HG02623 (cell line): ENCODE results near the gene CCDC183.
A peak's percentile ranks its signal among the peaks of the same experiment; 100 is the strongest.
"Not testable (repeated sequence)": the region's sequence is repeated elsewhere in the genome, so short reads cannot be mapped to it uniquely, and the experiment has no call there.

Experiments
- ATAC-seq: cut with Tn5 transposase; IDR thresholded peaks from one replicate; pipeline ENCODE4 v1.9.1; 2021; ENCODE audit warnings: moderate library complexity; ENCODE audit not compliant: unreplicated experiment

CCDC183 gene

DNA sequence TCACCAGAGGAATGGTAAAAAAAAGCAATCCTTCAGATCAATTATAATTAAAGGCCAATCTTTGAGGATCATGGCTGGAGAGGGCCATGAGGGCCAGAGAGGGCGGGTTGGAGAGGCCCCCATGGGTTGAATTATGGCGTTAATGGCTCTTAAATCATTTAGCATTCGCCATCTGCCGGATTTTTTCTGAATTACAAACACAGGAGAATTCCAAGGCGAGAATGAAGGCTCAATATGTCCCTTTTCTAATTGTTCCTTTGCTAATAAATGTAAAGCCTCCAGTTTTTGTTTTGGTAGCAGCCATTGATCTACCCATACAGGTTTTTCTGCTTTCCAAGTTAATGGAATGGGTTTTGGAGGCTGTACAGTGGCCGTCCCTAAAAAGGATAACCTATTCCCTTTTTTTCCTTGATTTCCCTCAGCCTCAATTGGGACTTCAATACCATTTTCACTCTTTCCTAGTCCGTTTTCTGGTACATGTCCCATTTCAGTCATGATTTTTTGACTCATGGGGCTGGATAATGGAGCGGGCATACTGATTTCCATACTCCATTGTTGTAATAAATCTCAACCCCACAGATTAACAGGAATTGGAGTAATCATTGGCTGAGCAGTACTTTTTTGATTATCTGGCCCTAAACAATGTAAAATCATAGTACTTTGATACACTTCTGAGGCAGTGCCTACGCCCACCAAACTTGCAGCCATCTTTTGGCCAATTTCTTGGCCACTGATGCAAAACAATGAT is 11.7 kb upstream of the CCDC183 start:
- no peak for ATAC-seq

DNA sequence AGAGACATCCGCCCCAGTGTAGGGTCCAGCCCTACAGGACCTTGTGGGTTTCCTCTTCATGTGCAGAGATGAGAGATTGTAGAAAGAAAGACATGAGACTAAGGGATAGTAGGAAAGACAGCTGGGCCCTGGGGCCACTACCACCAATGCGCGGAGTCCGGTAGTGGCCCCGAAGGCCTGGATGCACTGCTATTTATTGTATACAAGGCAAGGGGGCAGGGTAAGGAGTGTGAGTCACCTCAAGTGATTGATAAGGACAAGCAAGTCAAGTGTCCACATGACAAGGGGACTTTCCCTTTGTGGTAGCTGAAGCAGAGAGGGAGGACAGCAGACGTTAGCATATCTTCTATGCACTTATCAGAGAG is 11.2 kb upstream of the CCDC183 start:
- ATAC-seq: no peak

GRCh38 chr9:136785565-136786355 is 10.4 kb upstream of the CCDC183 start:
- not testable (repeated sequence) for ATAC-seq

DNA sequence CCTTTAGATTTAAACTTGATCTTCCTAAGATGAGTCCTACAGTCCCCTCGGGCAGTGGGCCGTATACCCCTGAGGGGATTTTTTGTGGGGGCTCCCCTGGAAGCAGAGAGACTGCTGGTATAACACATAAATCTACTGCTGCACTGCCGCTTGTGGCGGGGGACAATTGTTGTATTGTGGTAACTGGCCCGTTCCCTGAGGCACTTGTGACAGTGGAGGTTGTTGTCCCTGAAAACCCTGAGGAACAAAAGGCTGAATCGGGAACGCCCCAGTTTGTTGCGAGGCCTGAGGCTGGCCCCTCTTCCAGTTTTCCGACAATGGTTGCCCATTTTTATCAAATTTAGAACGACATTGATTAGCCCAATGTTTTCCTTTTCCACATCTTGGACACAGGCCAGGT is 9.7 kb upstream of the CCDC183 start:
- no peak for ATAC-seq

GRCh38 chr9:136786983-136787382 is 9.2 kb upstream of the CCDC183 start:
- not testable (repeated sequence) for ATAC-seq

GRCh38 chr9:136787690-136788400 is 8.3 kb upstream of the CCDC183 start:
- ATAC-seq: no peak

DNA sequence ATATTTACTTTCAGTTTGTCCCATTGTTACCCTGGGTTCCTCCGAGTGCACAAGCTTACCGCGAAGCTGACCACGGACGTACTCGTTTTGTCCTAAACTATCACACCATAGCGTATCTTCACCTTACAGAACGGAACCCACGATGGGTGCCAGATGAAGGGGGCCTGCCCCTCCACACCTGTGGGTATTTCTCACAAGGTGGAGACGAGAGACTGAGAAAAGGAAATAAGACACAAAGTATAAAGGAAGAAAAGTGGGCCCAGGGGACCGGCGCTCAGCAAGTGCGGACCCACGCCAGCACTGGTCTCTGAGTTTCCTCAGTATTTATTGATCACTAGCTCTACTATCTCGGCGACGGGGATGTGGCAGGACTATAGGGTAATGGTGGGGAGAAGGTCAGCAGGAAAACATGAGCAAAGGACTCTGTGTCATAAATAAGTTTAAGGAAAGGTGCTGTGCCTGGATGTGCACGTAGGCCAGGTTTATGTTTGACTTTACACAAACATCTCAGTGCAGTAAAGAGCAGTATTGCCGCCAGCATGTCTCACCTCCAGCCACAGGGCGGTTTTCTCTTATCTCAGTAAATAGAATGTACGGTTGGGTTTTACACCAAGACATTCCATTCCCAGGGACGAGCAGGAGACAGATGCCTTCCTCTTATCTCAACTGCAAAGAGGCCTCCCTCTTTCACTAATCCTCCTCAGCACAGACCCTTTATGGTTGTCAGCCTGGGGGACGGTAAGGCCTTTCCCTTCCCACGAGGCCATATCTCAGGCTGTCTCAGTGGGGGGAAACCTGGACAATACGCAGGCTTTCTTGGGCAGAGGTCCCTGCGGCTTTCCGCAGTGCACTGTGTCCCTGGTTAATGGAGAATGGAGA is 7.3 kb upstream of the CCDC183 start:
- ATAC-seq: not testable (repeated sequence)

GRCh38 chr9:136789523-136789937 is 6.6 kb upstream of the CCDC183 start:
- ATAC-seq: no peak

DNA sequence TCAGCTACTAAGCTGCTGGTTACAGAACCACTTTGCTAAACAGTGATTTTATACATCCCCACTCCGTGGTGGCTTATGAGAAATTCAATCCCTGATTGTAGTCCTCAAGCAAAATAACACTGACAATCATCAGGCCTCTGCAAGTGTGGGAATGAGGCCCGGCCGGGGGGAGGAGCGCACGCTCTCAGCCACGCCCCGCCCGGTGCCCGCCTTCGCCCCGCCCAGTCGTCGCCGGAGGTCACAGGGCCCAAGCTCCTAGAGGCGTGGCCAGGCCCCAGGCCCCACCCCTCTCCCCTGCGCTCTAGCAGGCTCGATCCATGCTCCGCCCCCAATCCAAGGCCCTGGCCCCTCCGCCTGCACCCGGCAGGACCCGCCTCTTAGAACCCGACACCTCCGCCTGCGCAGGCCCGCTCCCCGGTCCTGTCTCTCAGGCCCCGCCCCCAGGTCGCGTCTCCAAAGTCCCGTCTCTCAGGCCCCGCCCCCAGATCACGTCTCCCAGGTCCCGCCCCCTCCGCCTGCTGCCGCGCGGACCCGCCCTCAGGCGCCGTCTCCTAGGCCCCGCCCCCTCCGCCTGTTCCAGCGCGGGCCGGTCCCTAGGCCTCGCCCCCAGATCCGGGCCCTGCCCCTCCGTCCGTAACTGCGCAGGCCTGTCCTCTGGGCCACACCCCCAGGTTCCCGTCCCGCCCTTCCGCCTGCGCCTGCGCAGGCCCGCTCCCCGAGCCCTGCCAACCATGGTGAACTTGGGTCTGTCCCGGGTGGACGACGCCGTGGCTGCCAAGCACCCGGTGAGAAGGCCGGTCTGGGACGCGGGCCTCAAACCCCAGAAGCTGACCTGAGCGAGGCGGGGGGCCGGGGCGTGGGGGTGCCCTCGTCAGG is 5.3 kb upstream of the CCDC183 start, which contains the start of gene TMEM141:
TMEM141 (plus strand) TSS at position 705 of the 876 bp plus-strand sequence; CDS start at position 732, 27 bp downstream.
- peak; percentile 79 for ATAC-seq

- ATAC-seq: no peak
Measured at GRCh38 chr9:136791516-136792276, 4.4 kb upstream of the CCDC183 start.

DNA sequence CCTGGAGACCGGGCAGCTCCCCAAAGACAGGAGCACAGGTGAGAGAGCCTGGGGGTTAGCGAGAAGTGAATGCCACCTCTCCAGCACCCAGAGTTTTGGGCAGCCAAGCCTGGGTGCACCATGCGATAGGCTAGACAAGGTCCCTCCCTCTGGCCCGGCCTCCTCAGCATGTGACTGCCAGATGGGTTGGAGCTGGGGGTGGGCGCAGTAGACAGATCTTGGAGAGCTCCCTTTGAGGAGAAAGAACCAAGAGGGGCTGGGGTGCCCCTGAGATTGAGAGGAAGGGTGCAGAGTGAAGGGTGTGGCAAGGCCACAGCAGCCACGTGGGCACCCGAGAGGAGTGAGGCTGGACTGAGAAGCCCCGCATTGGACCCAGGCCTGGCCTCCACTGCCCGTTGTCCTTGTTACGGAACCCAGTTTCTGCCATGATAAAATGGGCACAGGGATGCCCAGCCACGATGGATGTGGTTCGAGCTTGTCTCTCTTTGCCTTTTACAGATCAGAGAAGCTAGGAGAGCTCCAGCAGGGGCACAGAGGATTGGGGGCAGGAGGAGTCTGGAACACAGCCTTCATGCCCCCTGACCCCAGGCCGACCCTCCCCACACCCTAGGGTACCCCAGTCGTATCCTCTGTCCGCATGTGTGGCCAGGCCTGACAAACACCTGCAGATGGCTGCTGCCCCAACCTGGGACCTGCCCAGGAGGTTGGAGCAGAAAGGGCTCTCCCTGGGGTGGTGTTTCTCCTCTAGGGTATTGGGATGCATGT is 3.6 kb upstream of the CCDC183 start:
- no peak for ATAC-seq

DNA sequence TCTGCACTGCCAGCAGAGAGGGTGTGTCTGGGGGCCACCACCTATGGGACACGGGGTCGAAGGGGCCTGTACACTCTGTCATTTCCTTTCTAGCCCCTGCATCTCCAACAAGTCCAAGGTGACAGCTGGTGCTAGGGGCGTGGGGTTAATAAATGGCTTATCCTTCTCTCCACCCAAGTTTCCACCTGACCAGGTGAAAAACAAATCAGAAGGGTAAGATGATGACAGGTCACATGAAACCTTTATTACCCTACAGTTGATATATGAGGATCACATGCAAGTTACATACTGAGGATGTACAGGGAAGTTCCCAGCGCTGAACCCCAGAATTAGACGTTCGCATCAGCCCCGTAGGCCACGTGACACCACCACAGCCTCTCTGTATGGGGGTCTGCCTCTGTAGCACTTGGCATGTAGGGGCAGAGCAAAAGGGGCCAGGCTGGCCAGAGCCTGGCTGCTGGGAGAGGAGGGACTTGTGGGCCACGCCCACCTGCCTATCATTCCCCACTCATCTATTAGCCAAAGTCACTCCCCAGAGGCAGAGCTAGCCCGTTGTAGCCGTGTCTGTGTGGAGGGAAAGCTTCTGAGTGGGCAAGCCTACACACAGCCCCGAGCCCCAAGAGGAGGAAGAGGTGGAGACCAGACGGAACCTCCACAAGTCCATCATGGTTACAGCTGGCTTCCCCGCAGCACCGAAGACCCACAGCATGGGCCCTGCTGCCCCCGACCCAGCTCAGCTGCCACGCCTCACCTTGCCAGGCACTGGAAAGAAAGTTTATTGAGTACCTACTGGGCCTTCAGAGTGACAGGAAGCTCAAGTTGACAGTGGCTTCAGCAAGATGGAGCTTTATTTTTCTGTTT is 2.8 kb upstream of the CCDC183 start:
- no peak for ATAC-seq

DNA sequence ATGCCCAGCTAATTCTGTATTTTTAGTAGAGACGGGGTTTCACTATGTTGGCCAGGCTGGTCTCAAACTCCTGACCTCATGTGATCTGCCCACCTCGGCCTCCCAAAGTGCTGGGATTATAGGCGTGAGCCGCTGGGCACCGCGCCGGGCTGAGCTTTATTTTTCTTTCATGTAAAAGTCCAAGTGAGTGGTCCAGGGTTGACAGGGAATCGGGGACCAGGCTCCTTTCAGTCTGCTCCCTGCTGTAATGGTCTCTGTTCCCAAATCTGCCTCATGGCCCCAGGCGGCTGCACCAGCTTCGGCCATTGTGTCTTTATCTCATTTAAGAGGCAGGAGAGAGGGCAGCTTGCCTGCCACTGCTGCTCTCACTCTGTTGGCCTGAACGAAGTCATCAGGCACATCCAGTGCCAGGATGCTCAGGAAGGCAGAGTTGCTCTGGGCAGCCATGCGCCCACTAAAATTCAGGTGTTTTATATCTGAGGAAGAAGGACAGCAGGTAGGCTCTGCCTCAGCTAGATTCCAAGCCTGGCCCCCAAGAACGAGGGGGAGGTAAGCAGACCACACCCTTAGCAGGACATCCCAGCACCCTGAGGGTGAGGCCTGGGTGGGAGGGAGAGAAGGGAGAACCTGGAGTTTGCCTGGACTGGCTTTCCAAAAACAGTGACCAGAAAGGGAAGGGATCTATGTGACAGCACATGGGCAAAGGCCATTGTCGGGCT is 1.7 kb upstream of the CCDC183 start:
- no peak for ATAC-seq

DNA sequence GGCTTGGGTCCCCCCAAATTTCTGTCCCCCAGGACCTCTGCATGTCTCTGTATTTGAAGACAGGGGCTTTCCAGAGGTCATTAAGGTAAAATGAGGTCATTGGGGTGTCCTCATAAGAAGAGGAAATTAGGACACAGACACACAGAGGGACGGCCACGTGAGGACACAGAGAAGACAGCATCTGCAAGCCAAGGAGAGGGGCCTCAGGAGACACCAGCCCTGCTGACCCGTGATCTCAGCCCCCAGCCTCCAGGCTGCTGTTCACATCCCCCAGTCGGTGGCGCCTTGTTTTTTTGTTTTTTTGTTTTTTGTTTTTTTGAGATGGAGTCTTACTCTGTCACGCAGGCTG is 1.2 kb upstream of the CCDC183 start:
- no peak for ATAC-seq

DNA sequence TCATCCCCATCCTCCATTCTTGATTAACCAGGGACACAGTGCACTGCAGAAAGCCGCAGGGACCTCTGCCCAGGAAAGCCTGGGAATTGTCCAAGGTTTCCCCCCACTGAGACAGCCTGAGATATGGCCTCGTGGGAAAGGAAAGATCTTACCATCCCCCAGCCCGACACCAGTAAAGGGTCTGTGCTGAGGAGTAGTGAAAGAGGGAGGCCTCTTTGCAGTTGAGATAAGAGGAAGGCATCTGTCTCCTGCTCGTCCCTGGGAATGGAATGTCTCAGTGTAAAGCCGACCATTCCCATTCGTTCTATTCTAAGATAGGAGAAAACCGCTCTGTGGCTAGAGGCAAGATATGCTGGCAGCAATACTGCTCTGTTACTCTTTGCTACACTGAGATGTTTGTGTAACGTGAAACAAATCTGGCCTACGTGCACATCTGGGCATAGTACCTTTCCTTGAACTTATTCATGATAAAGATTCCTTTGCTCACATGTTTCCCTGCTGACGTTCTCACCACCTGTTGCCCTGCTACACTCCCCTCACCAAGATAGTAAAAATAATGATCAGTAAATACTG is 723 bp downstream of the CCDC183 start:
- ATAC-seq: not testable (repeated sequence)

GRCh38 chr9:136798708-136799078 is 2.6 kb downstream of the CCDC183 start:
- no peak for ATAC-seq
